IMR-90 (cell line): Measurements from ENCODE around the gene ANKRD65.
A peak's percentile ranks its signal among the peaks of the same experiment; 100 is the strongest.

ENCODE experiments used
- BHLHE40 ChIP-seq: fragments of 150-350 bp; IDR thresholded peaks from 2 replicates; pipeline ENCODE4 v1.6.1; 2016; ENCODE audit warnings: mild to moderate bottlenecking, low read depth, low read length
- CEBPB ChIP-seq: IDR thresholded peaks from 2 replicates; pipeline ENCODE4 v1.6.1; 2012; ENCODE audit warnings: low read depth, low read length, improper control_type of control experiment
- CHD1 ChIP-seq: IDR thresholded peaks from 2 replicates; pipeline ENCODE4 v1.6.1; 2012; ENCODE audit warnings: low read depth, low read length, improper control_type of control experiment
- CTCF ChIP-seq: conservative IDR thresholded peaks from 2 replicates; pipeline ENCODE4 v1.5.1; 2012; ENCODE audit warnings: mild to moderate bottlenecking, low read depth, low read length, improper control_type of control experiment
- ELK1 ChIP-seq: fragments of 150-350 bp; IDR thresholded peaks from 2 replicates; pipeline ENCODE4 v1.6.1; 2016; ENCODE audit warnings: low read depth, mild to moderate bottlenecking, low read length, moderate library complexity, borderline replicate concordance
- FOS ChIP-seq: fragments of 150-350 bp; IDR thresholded peaks from 2 replicates; pipeline ENCODE4 v1.6.1; 2016; ENCODE audit warnings: low read depth, low read length
- MAFK ChIP-seq: IDR thresholded peaks from 2 replicates; pipeline ENCODE4 v1.6.1; 2012; ENCODE audit warnings: low read depth, low read length, improper control_type of control experiment
- MAZ ChIP-seq: IDR thresholded peaks from 2 replicates; pipeline ENCODE4 v1.6.1; 2012; ENCODE audit warnings: low read depth, mild to moderate bottlenecking, low read length, improper control_type of control experiment, moderate library complexity, borderline replicate concordance
- MXI1 ChIP-seq: IDR thresholded peaks from 2 replicates; pipeline ENCODE4 v1.6.1; 2012; ENCODE audit warnings: low read depth, mild to moderate bottlenecking, low read length, moderate library complexity, borderline replicate concordance
- POLR2A ChIP-seq: IDR thresholded peaks from 2 replicates; pipeline ENCODE4 v1.6.1; 2012; ENCODE audit warnings: mild to moderate bottlenecking, low read depth, low read length
- RAD21 ChIP-seq: IDR thresholded peaks from 2 replicates; pipeline ENCODE4 v1.6.1; 2012; ENCODE audit warnings: low read length, improper control_type of control experiment
- RFX5 ChIP-seq: IDR thresholded peaks from 2 replicates; pipeline ENCODE4 v1.8.0; 2012; ENCODE audit warnings: low read depth, mild to moderate bottlenecking, low read length, moderate library complexity
- SMC3 ChIP-seq: fragments of 150-350 bp; IDR thresholded peaks from 2 replicates; pipeline ENCODE4 v1.6.1; 2016; ENCODE audit warnings: low read depth, mild to moderate bottlenecking, antibody characterized with exemption, low read length, moderate library complexity
- USF2 ChIP-seq: fragments of 150-350 bp; IDR thresholded peaks from 2 replicates; pipeline ENCODE4 v1.6.1; 2017; ENCODE audit warnings: mild to moderate bottlenecking, antibody characterized with exemption, low read length, low read depth

GRCh38 chr1:1407636-1408318, 13.3 kb downstream of the ANKRD65 start:
- TF ChIP-seq CTCF, result 0 out of 2 replicates have a peak, but pooled peaks have one; percentile 9
- no peak for TF ChIP-seq CHD1
- no peak for TF ChIP-seq MAFK
- TF ChIP-seq USF2, result no peak
- no peak for TF ChIP-seq ELK1
- peak; percentile 14; the same call in 1 of the 2 replicates for TF ChIP-seq POLR2A
- TF ChIP-seq CEBPB, result no peak
- TF ChIP-seq RAD21, result no peak
- peak; percentile 71; the same call in 1 of the 2 replicates for TF ChIP-seq MXI1
- TF ChIP-seq RFX5, result no peak
- TF ChIP-seq SMC3, result no peak
- TF ChIP-seq FOS, result no peak
- TF ChIP-seq BHLHE40, result no peak
- TF ChIP-seq MAZ, result no peak
